Astrocyte (in vitro differentiated cells and primary cell): Measurements from ENCODE around the gene HINT2. TPM values are rescaled to one million over a fixed set of nuclear protein-coding genes. Genes with fewer than 3 reads are reported as not detected.

Source experiments
- DNase-seq: peaks from one replicate; pipeline ENCODE4 v3.0.0-alpha.2; 2010; ENCODE audit warnings: low read depth
- FAIRE-seq: peaks from 2 replicates; lab custom pipeline; 2011; peaks lifted over from hg19 to GRCh38; lab: Jason Lieb, UNC
- H2AFZ ChIP-seq: 2 replicates; pipeline ENCODE4 v1.6.0; 2012; ENCODE audit warnings: low read depth, low read length, inconsistent platforms
- H3K27ac ChIP-seq: 2 replicates; pipeline ENCODE4 v1.5.1; 2011; ENCODE audit warnings: low read depth, low read length, inconsistent platforms
- H3K27me3 ChIP-seq: 2 replicates; pipeline ENCODE4 v1.6.0; 2011; ENCODE audit warnings: low read length, inconsistent platforms; ENCODE audit not compliant: insufficient read depth
- H3K36me3 ChIP-seq: 2 replicates; pipeline ENCODE4 v1.5.1; 2011; ENCODE audit warnings: low read length, inconsistent platforms; ENCODE audit not compliant: insufficient read depth
- H3K4me1 ChIP-seq: 2 replicates; pipeline ENCODE4 v1.5.1; 2011; ENCODE audit warnings: low read length, inconsistent platforms; ENCODE audit not compliant: insufficient read depth
- H3K4me2 ChIP-seq: 2 replicates; pipeline ENCODE4 v1.6.0; 2012; ENCODE audit warnings: low read length, inconsistent platforms
- H3K4me3 ChIP-seq: 2 replicates; pipeline ENCODE4 v1.5.1; 2011; ENCODE audit warnings: low read depth, mild to moderate bottlenecking, low read length, inconsistent platforms; ENCODE audit not compliant: insufficient read depth
- H3K79me2 ChIP-seq: 2 replicates; pipeline ENCODE4 v1.6.0; 2012; ENCODE audit warnings: mild to moderate bottlenecking, low read length, inconsistent platforms; ENCODE audit not compliant: insufficient read depth
- H3K9ac ChIP-seq: 2 replicates; pipeline ENCODE4 v1.6.0; 2012; ENCODE audit warnings: mild to moderate bottlenecking, low read length, inconsistent platforms
- H3K9me3 ChIP-seq: 2 replicates; pipeline ENCODE4 v1.5.1; 2012; ENCODE audit warnings: low read depth, mild to moderate bottlenecking, low read length, inconsistent platforms; ENCODE audit not compliant: insufficient read depth
- H4K20me1 ChIP-seq: 2 replicates; pipeline ENCODE4 v1.6.0; 2012; ENCODE audit warnings: low read length, inconsistent platforms; ENCODE audit not compliant: insufficient read depth
- H3K27ac Mint-ChIP-seq: one replicate; pipeline ENCODE4 v1.8.0; 2021; ENCODE audit warnings: mild to moderate bottlenecking, mixed read lengths; ENCODE audit not compliant: unreplicated experiment
- H3K27me3 Mint-ChIP-seq: one replicate; pipeline ENCODE4 v1.8.0; 2021; ENCODE audit warnings: low read depth, mixed read lengths; ENCODE audit not compliant: unreplicated experiment
- H3K36me3 Mint-ChIP-seq: one replicate; pipeline ENCODE4 v1.8.0; 2021; ENCODE audit warnings: low read depth, mixed read lengths; ENCODE audit not compliant: unreplicated experiment
- H3K4me1 Mint-ChIP-seq: one replicate; pipeline ENCODE4 v1.8.0; 2021; ENCODE audit warnings: low read depth, mixed read lengths; ENCODE audit not compliant: unreplicated experiment
- H3K4me3 Mint-ChIP-seq: one replicate; pipeline ENCODE4 v1.8.0; 2021; ENCODE audit warnings: mild to moderate bottlenecking, moderate library complexity, mixed read lengths; ENCODE audit not compliant: unreplicated experiment
- H3K9me3 Mint-ChIP-seq: one replicate; pipeline ENCODE4 v1.8.0; 2021; ENCODE audit warnings: mild to moderate bottlenecking, mixed read lengths; ENCODE audit not compliant: unreplicated experiment
- CTCF ChIP-seq: IDR thresholded peaks from 2 replicates; pipeline ENCODE4 v1.5.1; 2011; ENCODE audit warnings: low read depth, mild to moderate bottlenecking, inconsistent platforms, low read length, moderate library complexity; ENCODE audit not compliant: insufficient read depth
- EZH2 ChIP-seq: IDR thresholded peaks from 2 replicates; pipeline ENCODE4 v1.6.1; 2012; ENCODE audit warnings: mild to moderate bottlenecking, low read length, inconsistent platforms; ENCODE audit not compliant: insufficient read depth
- total RNA-seq: library from RNA; stranded (reverse); gene quantifications from 2 replicates; pipeline ENCODE4 v1.2.1, GENCODE V29; 2021

HINT2 gene
- total RNA-seq, 1 donor from 2014 or later: 22.8 TPM

GRCh38 chr9:35771075-35771433 is 43.8 kb downstream of the HINT2 start:
- DNase-seq (no peak), FAIRE-seq (no peak)
- Histone ChIP-seq H4K20me1 (no peaks in the 10 kb centered on the region), H2AFZ (no peak overlapping the region), H3K9ac (no peak overlapping the region), H3K79me2 (no peaks in the 10 kb centered on the region), H3K9me3 (no peaks in the 10 kb centered on the region), H3K27me3 (peaks cover 24% of the 10 kb centered on the region), H3K27ac (no peak overlapping the region), H3K4me1 (no peaks in the 10 kb centered on the region), H3K4me3 (no peak overlapping the region), H3K36me3 (no peaks in the 10 kb centered on the region), H3K4me2 (no peak overlapping the region)
- no peaks in the 10 kb centered on the region for H3K27me3 Mint-ChIP-seq
- H3K9me3 Mint-ChIP-seq: no peaks in the 10 kb centered on the region
- H3K4me1 Mint-ChIP-seq: no peaks in the 10 kb centered on the region
- no peak for TF ChIP-seq CTCF
- TF ChIP-seq EZH2: no peak
- no peak overlapping the region for H3K4me3 Mint-ChIP-seq
- no peaks in the 10 kb centered on the region for H3K36me3 Mint-ChIP-seq
- no peak overlapping the region for H3K27ac Mint-ChIP-seq

GRCh38 chr9:35769763-35770162 is 45.1 kb downstream of the HINT2 start:
- TF ChIP-seq CTCF (no peak), EZH2 (no peak)
- H3K4me1 ChIP-seq: no peaks in the 10 kb centered on the region
- no peaks in the 10 kb centered on the region for H3K79me2 ChIP-seq
- no peaks in the 10 kb centered on the region for H3K36me3 ChIP-seq
- no peaks in the 10 kb centered on the region for H3K36me3 Mint-ChIP-seq
- H3K27me3 ChIP-seq: peaks cover 24% of the 10 kb centered on the region
- H3K9me3 ChIP-seq: no peaks in the 10 kb centered on the region
- no peak overlapping the region for H3K9ac ChIP-seq
- no peak overlapping the region for H2AFZ ChIP-seq
- no peak for FAIRE-seq
- H3K4me3 Mint-ChIP-seq: no peak overlapping the region
- no peak for DNase-seq
- no peak overlapping the region for H3K27ac Mint-ChIP-seq
- H3K9me3 Mint-ChIP-seq: no peaks in the 10 kb centered on the region
- no peaks in the 10 kb centered on the region for H3K4me1 Mint-ChIP-seq
- H4K20me1 ChIP-seq: no peaks in the 10 kb centered on the region
- H3K27ac ChIP-seq: no peak overlapping the region
- H3K4me2 ChIP-seq: no peak overlapping the region
- H3K4me3 ChIP-seq: no peak overlapping the region
- no peaks in the 10 kb centered on the region for H3K27me3 Mint-ChIP-seq

GRCh38 chr9:35767458-35767857 is 47.4 kb downstream of the HINT2 start:
- H3K36me3 ChIP-seq: no peaks in the 10 kb centered on the region
- H3K27me3 Mint-ChIP-seq: no peaks in the 10 kb centered on the region
- TF ChIP-seq CTCF: no peak
- TF ChIP-seq EZH2: no peak
- H2AFZ ChIP-seq: no peak overlapping the region
- no peaks in the 10 kb centered on the region for H3K4me1 ChIP-seq
- H3K9ac ChIP-seq: no peak overlapping the region
- H4K20me1 ChIP-seq: no peaks in the 10 kb centered on the region
- H3K4me1 Mint-ChIP-seq: no peaks in the 10 kb centered on the region
- FAIRE-seq (no peak), DNase-seq (no peak)
- H3K9me3 ChIP-seq: no peaks in the 10 kb centered on the region
- no peak overlapping the region for H3K4me3 Mint-ChIP-seq
- H3K79me2 ChIP-seq: no peaks in the 10 kb centered on the region
- H3K4me2 ChIP-seq: no peak overlapping the region
- H3K27ac Mint-ChIP-seq: no peak overlapping the region
- peaks cover 24% of the 10 kb centered on the region for H3K27me3 ChIP-seq
- H3K4me3 ChIP-seq: no peak overlapping the region
- no peaks in the 10 kb centered on the region for H3K9me3 Mint-ChIP-seq
- no peaks in the 10 kb centered on the region for H3K36me3 Mint-ChIP-seq
- no peak overlapping the region for H3K27ac ChIP-seq
